IMR-90 (cell line): ENCODE data around the gene THEM5. TPM values are rescaled to one million over a fixed set of nuclear protein-coding genes. Genes with fewer than 3 reads are reported as not detected.

Experiments used
- ATAC-seq: fragments of 200-7000 bp; cut with Tn5 transposase; 2 replicates; pipeline ENCODE4 v1.9.1; 2020; ENCODE audit warnings: low read depth, mild to moderate bottlenecking, moderate library complexity
- BruUV-seq: library from RNA; stranded (reverse); fragments of 400-500 nt; replicated peaks from 2 replicates; lab custom pipeline; 2021; lab: Mats Ljungman, UMichigan
- CTCF ChIA-PET: fragments of 300-600 bp; formaldehyde crosslinking; extraction: SDS; loops from one replicate; lab custom pipeline; 2021; ENCODE audit warnings: antibody characterized with exemption; lab: Yijun Ruan, JAX
- POLR2A ChIA-PET: fragments of 300-600 bp; sonication (Branson Sonifier 250); formaldehyde crosslinking; loops from one replicate; lab custom pipeline; 2022; ENCODE audit warnings: antibody characterized with exemption; ENCODE audit not compliant: unreplicated experiment; lab: Charles Lee
- DNase-seq: peaks from one replicate; pipeline ENCODE4 v3.0.0; 2013
- H2AFZ ChIP-seq: replicated peaks from 2 replicates; pipeline ENCODE3; 2013; ENCODE audit warnings: low read length, mild to moderate bottlenecking; ENCODE audit not compliant: poor library complexity
- H2AK5ac ChIP-seq: 2 replicates; pipeline ENCODE4 v1.6.1; 2013; ENCODE audit warnings: low read depth, low read length, inconsistent platforms
- H2AK9ac ChIP-seq: replicated peaks from 2 replicates; pipeline ENCODE3; 2013; ENCODE audit warnings: mild to moderate bottlenecking, low read depth, low read length, moderate library complexity; ENCODE audit not compliant: poor library complexity
- H2BK120ac ChIP-seq: 2 replicates; pipeline ENCODE4 v1.6.1; 2013; ENCODE audit warnings: low read depth, low read length, inconsistent platforms
- H2BK15ac ChIP-seq: 3 replicates; pipeline ENCODE4 v1.6.1; 2013; ENCODE audit warnings: low read depth, low read length, inconsistent platforms
- H2BK20ac ChIP-seq: 2 replicates; pipeline ENCODE4 v1.6.1; 2013; ENCODE audit warnings: low read depth, mild to moderate bottlenecking, inconsistent platforms, low read length, moderate library complexity
- H2BK5ac ChIP-seq: 2 replicates; pipeline ENCODE4 v1.6.1; 2013; ENCODE audit warnings: mild to moderate bottlenecking, low read depth, low read length, inconsistent platforms; ENCODE audit not compliant: poor library complexity, severe bottlenecking
- H3K14ac ChIP-seq: replicated peaks from 2 replicates; pipeline ENCODE4 v1.6.1; 2013; ENCODE audit warnings: low read depth, low read length, inconsistent platforms
- H3K18ac ChIP-seq: 2 replicates; pipeline ENCODE4 v1.6.1; 2013; ENCODE audit warnings: low read depth, low read length, control low read depth
- H3K23ac ChIP-seq: 2 replicates; pipeline ENCODE4 v1.6.1; 2013; ENCODE audit warnings: low read depth, low read length, inconsistent platforms
- H3K27ac ChIP-seq: 2 replicates; pipeline ENCODE4 v1.5.1; 2013; ENCODE audit warnings: mild to moderate bottlenecking, control low read depth, low read length; ENCODE audit not compliant: insufficient read depth
- H3K27me3 ChIP-seq: 2 replicates; pipeline ENCODE4 v1.6.1; 2013; ENCODE audit warnings: low read length; ENCODE audit not compliant: control insufficient read depth, insufficient read depth
- H3K36me3 ChIP-seq: 2 replicates; pipeline ENCODE4 v1.6.1; 2013; ENCODE audit warnings: low read length, mixed read lengths; ENCODE audit not compliant: control insufficient read depth, insufficient read depth
- H3K4ac ChIP-seq: 2 replicates; pipeline ENCODE4 v1.6.1; 2013; ENCODE audit warnings: low read depth, low read length, inconsistent platforms
- H3K4me1 ChIP-seq: 2 replicates; pipeline ENCODE4 v1.6.1; 2013; ENCODE audit warnings: low read length, mixed read lengths; ENCODE audit not compliant: control insufficient read depth, insufficient read depth
- H3K4me2 ChIP-seq: 2 replicates; pipeline ENCODE4 v1.6.1; 2013; ENCODE audit warnings: low read depth, mild to moderate bottlenecking, control low read depth, low read length, moderate library complexity
- H3K4me3 ChIP-seq: 2 replicates; pipeline ENCODE4 v1.5.1; 2013; ENCODE audit warnings: low read depth, mild to moderate bottlenecking, control low read depth, low read length, moderate library complexity; ENCODE audit not compliant: insufficient read depth
- H3K56ac ChIP-seq: 2 replicates; pipeline ENCODE4 v1.6.1; 2013; ENCODE audit warnings: low read length, inconsistent platforms; ENCODE audit not compliant: insufficient read depth; ENCODE audit errors: extremely low read depth
- H3K79me1 ChIP-seq, 2 experiments: 2 replicates each; pipeline ENCODE4 v1.6.1; 2013; ENCODE audit warnings: low read length in 2 of 2, inconsistent platforms in 1 of 2, low read depth in 1 of 2
- H3K9ac ChIP-seq: 2 replicates; pipeline ENCODE4 v1.6.1; 2013; ENCODE audit warnings: low read depth, low read length, control low read depth
- H3K9me1 ChIP-seq: 2 replicates; pipeline ENCODE4 v1.6.1; 2013; ENCODE audit warnings: low read length, inconsistent platforms; ENCODE audit not compliant: insufficient read depth
- H3K9me3 ChIP-seq: 2 replicates; pipeline ENCODE4 v1.6.1; 2013; ENCODE audit warnings: low read length; ENCODE audit not compliant: control insufficient read depth, insufficient read depth
- H4K20me1 ChIP-seq: 2 replicates; pipeline ENCODE4 v1.6.1; 2013; ENCODE audit warnings: low read length, inconsistent platforms; ENCODE audit not compliant: insufficient read depth
- H4K5ac ChIP-seq: 2 replicates; pipeline ENCODE4 v1.6.1; 2013; ENCODE audit warnings: mild to moderate bottlenecking, low read depth, low read length, control low read depth
- H4K8ac ChIP-seq, 2 experiments: 2 replicates each; pipeline ENCODE4 v1.6.1; 2013; ENCODE audit warnings: low read depth in 2 of 2, low read length in 2 of 2, control low read depth in 1 of 2, inconsistent platforms in 1 of 2
- H4K91ac ChIP-seq: 2 replicates; pipeline ENCODE4 v1.6.1; 2013; ENCODE audit warnings: low read depth, low read length, inconsistent platforms; ENCODE audit not compliant: insufficient read depth
- BHLHE40 ChIP-seq: fragments of 150-350 bp; IDR thresholded peaks from 2 replicates; pipeline ENCODE4 v1.6.1; 2016; ENCODE audit warnings: mild to moderate bottlenecking, low read depth, low read length
- CEBPB ChIP-seq: IDR thresholded peaks from 2 replicates; pipeline ENCODE4 v1.6.1; 2012; ENCODE audit warnings: low read depth, low read length, improper control_type of control experiment
- CHD1 ChIP-seq: IDR thresholded peaks from 2 replicates; pipeline ENCODE4 v1.6.1; 2012; ENCODE audit warnings: low read depth, low read length, improper control_type of control experiment
- FOS ChIP-seq: fragments of 150-350 bp; IDR thresholded peaks from 2 replicates; pipeline ENCODE4 v1.6.1; 2016; ENCODE audit warnings: low read depth, low read length
- MAFK ChIP-seq: IDR thresholded peaks from 2 replicates; pipeline ENCODE4 v1.6.1; 2012; ENCODE audit warnings: low read depth, low read length, improper control_type of control experiment
- MAZ ChIP-seq: IDR thresholded peaks from 2 replicates; pipeline ENCODE4 v1.6.1; 2012; ENCODE audit warnings: low read depth, mild to moderate bottlenecking, low read length, improper control_type of control experiment, moderate library complexity, borderline replicate concordance
- MXI1 ChIP-seq: IDR thresholded peaks from 2 replicates; pipeline ENCODE4 v1.6.1; 2012; ENCODE audit warnings: low read depth, mild to moderate bottlenecking, low read length, moderate library complexity, borderline replicate concordance
- NFE2L2 ChIP-seq: fragments of 150-350 bp; IDR thresholded peaks from 2 replicates; pipeline ENCODE4 v1.6.1; 2016; ENCODE audit warnings: low read depth, mild to moderate bottlenecking, low read length
- POLR2A ChIP-seq: IDR thresholded peaks from 2 replicates; pipeline ENCODE4 v1.6.1; 2012; ENCODE audit warnings: mild to moderate bottlenecking, low read depth, low read length
- RCOR1 ChIP-seq: IDR thresholded peaks from 2 replicates; pipeline ENCODE4 v1.6.1; 2012; ENCODE audit warnings: mild to moderate bottlenecking, low read length, improper control_type of control experiment; ENCODE audit not compliant: insufficient replicate concordance
- RFX5 ChIP-seq: IDR thresholded peaks from 2 replicates; pipeline ENCODE4 v1.8.0; 2012; ENCODE audit warnings: low read depth, mild to moderate bottlenecking, low read length, moderate library complexity
- SMC3 ChIP-seq: fragments of 150-350 bp; IDR thresholded peaks from 2 replicates; pipeline ENCODE4 v1.6.1; 2016; ENCODE audit warnings: low read depth, mild to moderate bottlenecking, antibody characterized with exemption, low read length, moderate library complexity
- WGBS, 2 experiments: methylation state at CpG; one replicate each; pipeline versions ENCODE4 v1.1.5 to v1.1.7; 2013; ENCODE audit warnings: missing lambda C conversion rate in 2 of 2; ENCODE audit not compliant: insufficient read length in 1 of 2; ENCODE audit errors: extremely low coverage in 2 of 2; 5-methylcytosine and 5-hydroxymethylcytosine counted together
- dilution Hi-C: fragments of 300-500 bp; cut with HindIII; formaldehyde crosslinking; loops from one replicate; pipeline ENCODE4 v1.14.3; 2018; ENCODE audit warnings: low sequenced_read_pairs; ENCODE audit not compliant: unreplicated experiment
- in situ Hi-C: fragments of 300-500 bp; cut with MboI; formaldehyde crosslinking; loops from 3 replicates; pipeline ENCODE4 v1.14.3; 2019; ENCODE audit warnings: low sequenced_read_pairs, inconsistent platforms, mixed read lengths
- intact Hi-C: fragments of 100-400 bp; cut with micrococcal nuclease; formaldehyde crosslinking; loops from 2 replicates; pipeline ENCODE4 v1.10.0; 2022
- polyA plus RNA-seq, 3 experiments: library from polyadenylated mRNA; depleted of rRNA; stranded (reverse); fragments of >200 nt; gene quantifications; 2 replicates each; pipeline ENCODE4 v1.2.3, GENCODE V29; 2012; ENCODE audit warnings: low replicate concordance in 1 of 3
- total RNA-seq: library from RNA; depleted of rRNA; stranded (reverse); fragments of >200 nt; gene quantifications from 2 replicates; pipeline ENCODE4 v1.2.3, GENCODE V29; 2012
- TF ChIP-seq, protein P1 (sequence below): conservative IDR thresholded peaks from 2 replicates; pipeline ENCODE4 v1.5.1; 2012; ENCODE audit warnings: mild to moderate bottlenecking, low read depth, low read length, improper control_type of control experiment
- TF ChIP-seq, protein P2 (sequence below): fragments of 150-350 bp; IDR thresholded peaks from 2 replicates; pipeline ENCODE4 v1.6.1; 2016; ENCODE audit warnings: low read depth, mild to moderate bottlenecking, low read length, moderate library complexity, borderline replicate concordance
- TF ChIP-seq, protein P3 (sequence below): fragments of 150-350 bp; IDR thresholded peaks from 2 replicates; pipeline ENCODE4 v1.6.1; 2017; ENCODE audit warnings: mild to moderate bottlenecking, antibody characterized with exemption, low read length, low read depth

Gene THEM5
- total and polyA plus RNA-seq, 2 of the 4 experiments (the other 2 are of a cell fraction), result not detected

DNA sequence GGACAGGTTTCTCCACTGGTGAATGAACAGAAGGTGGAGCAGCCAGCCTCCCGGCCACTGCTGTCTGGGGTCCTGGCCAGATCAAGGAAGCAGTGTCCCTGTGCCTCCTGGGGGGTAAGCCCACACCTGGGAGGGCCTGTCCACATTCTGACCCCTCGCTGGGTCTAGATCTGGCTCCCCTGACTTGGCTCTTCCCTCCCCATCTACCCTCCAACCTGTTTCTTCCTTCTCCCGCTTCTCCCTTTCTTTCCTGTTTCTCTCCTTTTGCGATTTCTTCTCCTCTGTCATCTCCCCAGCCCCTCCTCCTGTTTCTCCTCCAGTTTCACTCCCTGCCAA, 22.3 kb downstream of the THEM5 start:
- DNase-seq (no peak), ATAC-seq (no peak)
- H3K23ac ChIP-seq, result no peak overlapping the region
- H2BK5ac ChIP-seq, result no peak overlapping the region
- H3K14ac ChIP-seq, result no peak overlapping the region
- H2BK15ac ChIP-seq, result no peak overlapping the region
- H3K4me3 ChIP-seq, result no peak overlapping the region
- H3K4me1 ChIP-seq, result no peaks in the 10 kb centered on the region
- no peak overlapping the region for H3K56ac ChIP-seq
- no peak overlapping the region for H3K27ac ChIP-seq
- no peak overlapping the region for H2AFZ ChIP-seq
- WGBS, 2 experiments, result 60% methylated on average over 1 of the region's 4 CpGs; no CpG with 5 or more reads in 1 of the 2 experiments
- no peak overlapping the region for H3K4me2 ChIP-seq
- no peaks in the 10 kb centered on the region for H3K36me3 ChIP-seq
- dilution Hi-C loops (no loop called here), in situ Hi-C loops (no loop called here), intact Hi-C loops (loop anchor here (10.0 kb wide), 1 partner anchor 286 kb away; the partner anchor contains the start of gene TUFT1)
- TF ChIP-seq MAFK, result no peak
- TF ChIP-seq BHLHE40, result no peak
- TF ChIP-seq, protein P1, sequence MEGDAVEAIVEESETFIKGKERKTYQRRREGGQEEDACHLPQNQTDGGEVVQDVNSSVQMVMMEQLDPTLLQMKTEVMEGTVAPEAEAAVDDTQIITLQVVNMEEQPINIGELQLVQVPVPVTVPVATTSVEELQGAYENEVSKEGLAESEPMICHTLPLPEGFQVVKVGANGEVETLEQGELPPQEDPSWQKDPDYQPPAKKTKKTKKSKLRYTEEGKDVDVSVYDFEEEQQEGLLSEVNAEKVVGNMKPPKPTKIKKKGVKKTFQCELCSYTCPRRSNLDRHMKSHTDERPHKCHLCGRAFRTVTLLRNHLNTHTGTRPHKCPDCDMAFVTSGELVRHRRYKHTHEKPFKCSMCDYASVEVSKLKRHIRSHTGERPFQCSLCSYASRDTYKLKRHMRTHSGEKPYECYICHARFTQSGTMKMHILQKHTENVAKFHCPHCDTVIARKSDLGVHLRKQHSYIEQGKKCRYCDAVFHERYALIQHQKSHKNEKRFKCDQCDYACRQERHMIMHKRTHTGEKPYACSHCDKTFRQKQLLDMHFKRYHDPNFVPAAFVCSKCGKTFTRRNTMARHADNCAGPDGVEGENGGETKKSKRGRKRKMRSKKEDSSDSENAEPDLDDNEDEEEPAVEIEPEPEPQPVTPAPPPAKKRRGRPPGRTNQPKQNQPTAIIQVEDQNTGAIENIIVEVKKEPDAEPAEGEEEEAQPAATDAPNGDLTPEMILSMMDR, result no peak
- no peak for TF ChIP-seq CHD1
- no peak for TF ChIP-seq NFE2L2
- TF ChIP-seq MXI1, result no peak
- TF ChIP-seq SMC3, result no peak
- TF ChIP-seq POLR2A, result no peak
- no peak for TF ChIP-seq MAZ
- no peak for TF ChIP-seq FOS
- TF ChIP-seq, protein P2, sequence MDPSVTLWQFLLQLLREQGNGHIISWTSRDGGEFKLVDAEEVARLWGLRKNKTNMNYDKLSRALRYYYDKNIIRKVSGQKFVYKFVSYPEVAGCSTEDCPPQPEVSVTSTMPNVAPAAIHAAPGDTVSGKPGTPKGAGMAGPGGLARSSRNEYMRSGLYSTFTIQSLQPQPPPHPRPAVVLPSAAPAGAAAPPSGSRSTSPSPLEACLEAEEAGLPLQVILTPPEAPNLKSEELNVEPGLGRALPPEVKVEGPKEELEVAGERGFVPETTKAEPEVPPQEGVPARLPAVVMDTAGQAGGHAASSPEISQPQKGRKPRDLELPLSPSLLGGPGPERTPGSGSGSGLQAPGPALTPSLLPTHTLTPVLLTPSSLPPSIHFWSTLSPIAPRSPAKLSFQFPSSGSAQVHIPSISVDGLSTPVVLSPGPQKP, result no peak
- no peak for TF ChIP-seq CEBPB
- TF ChIP-seq RFX5, result no peak
- TF ChIP-seq RCOR1, result no peak
- TF ChIP-seq, protein P3, sequence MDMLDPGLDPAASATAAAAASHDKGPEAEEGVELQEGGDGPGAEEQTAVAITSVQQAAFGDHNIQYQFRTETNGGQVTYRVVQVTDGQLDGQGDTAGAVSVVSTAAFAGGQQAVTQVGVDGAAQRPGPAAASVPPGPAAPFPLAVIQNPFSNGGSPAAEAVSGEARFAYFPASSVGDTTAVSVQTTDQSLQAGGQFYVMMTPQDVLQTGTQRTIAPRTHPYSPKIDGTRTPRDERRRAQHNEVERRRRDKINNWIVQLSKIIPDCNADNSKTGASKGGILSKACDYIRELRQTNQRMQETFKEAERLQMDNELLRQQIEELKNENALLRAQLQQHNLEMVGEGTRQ, result no peak
- H3K18ac ChIP-seq, result no peak overlapping the region
- no peaks in the 10 kb centered on the region for H3K9me1 ChIP-seq
- no peak overlapping the region for H2BK20ac ChIP-seq
- H4K20me1 ChIP-seq, result no peaks in the 10 kb centered on the region
- CTCF ChIA-PET, result no interaction called here
- H3K9ac ChIP-seq, result no peak overlapping the region
- no peaks in the 10 kb centered on the region for H3K9me3 ChIP-seq
- H2AK5ac ChIP-seq, result no peak overlapping the region
- H4K5ac ChIP-seq, result no peak overlapping the region
- H3K4ac ChIP-seq, result no peak overlapping the region
- H4K8ac ChIP-seq, result no peak overlapping the region
- H3K79me1 ChIP-seq, result no peaks in the 10 kb centered on the region
- H2BK120ac ChIP-seq, result no peak overlapping the region
- H2AK9ac ChIP-seq, result no peak overlapping the region
- peaks cover 50% of the 10 kb centered on the region for H3K27me3 ChIP-seq
- BruUV-seq, result no TSS peak
- no peak overlapping the region for H4K91ac ChIP-seq
- POLR2A ChIA-PET, result no interaction called here
